Right lobe of liver (tissue), 4 donors: Measurements from ENCODE around the gene ADCY3.

Experiments
- POLR2A ChIP-seq: fragments of 450-650 bp; IDR thresholded peaks from one replicate; pipeline ENCODE4 v1.6.1; 2017; ENCODE audit warnings: antibody characterized with exemption, mild to moderate bottlenecking
- TF ChIP-seq, protein P1 (sequence below), 4 donors: fragments of 200-600 bp in 3 of 4; fragments of 450-650 bp in 1 of 4; IDR thresholded peaks; one replicate each; pipeline versions ENCODE4 v1.5.1 to v1.8.0; 2016 to 2022; ENCODE audit warnings: antibody characterized with exemption in 4 of 4, mild to moderate bottlenecking in 2 of 4
- donor health status: DM: no; HTN: no; CAD: no.
- donor health status: DM: no; HTN: no; CAD: no.
- donor health status: DM: no; HTN: yes; CAD: no.

DNA sequence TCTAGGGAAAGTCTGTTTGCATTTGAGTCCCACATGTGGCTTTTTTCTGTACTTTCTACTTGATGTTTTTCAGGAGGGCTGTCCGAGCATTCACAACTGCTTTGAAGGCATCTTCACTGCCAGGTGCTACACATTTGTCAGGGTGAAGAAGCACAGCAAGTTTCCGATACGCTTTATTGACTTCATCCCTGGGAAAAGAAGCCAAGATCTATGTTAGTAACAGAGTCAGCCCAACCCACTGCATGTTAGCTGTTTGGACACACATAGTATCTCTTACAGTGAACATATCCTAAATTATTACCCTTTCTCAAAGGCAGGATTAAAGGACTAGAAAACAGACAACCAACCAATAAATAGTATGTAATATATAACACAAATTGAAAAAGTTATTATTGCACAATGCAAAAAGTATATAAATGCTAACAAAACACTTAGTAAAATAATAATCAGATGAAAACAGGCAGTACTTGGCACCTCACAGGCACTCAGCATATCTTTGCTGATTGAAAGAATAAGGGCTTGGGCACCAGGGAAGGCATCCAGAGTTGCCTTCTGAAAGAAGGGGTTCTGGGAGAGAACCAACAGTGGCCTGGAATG is 27.6 kb upstream of the ADCY3 start:
- TF ChIP-seq, protein P1, sequence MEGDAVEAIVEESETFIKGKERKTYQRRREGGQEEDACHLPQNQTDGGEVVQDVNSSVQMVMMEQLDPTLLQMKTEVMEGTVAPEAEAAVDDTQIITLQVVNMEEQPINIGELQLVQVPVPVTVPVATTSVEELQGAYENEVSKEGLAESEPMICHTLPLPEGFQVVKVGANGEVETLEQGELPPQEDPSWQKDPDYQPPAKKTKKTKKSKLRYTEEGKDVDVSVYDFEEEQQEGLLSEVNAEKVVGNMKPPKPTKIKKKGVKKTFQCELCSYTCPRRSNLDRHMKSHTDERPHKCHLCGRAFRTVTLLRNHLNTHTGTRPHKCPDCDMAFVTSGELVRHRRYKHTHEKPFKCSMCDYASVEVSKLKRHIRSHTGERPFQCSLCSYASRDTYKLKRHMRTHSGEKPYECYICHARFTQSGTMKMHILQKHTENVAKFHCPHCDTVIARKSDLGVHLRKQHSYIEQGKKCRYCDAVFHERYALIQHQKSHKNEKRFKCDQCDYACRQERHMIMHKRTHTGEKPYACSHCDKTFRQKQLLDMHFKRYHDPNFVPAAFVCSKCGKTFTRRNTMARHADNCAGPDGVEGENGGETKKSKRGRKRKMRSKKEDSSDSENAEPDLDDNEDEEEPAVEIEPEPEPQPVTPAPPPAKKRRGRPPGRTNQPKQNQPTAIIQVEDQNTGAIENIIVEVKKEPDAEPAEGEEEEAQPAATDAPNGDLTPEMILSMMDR (IDR thresholded peaks at IDR 0.05) = no peak
- TF ChIP-seq POLR2A = no peak
